T-helper 22 cell (primary cell): ENCODE results near the gene POLRMT.
"Not testable (repeated sequence)": the region's sequence is repeated elsewhere in the genome, so short reads cannot be mapped to it uniquely, and the experiment has no call there.

ENCODE experiments used
- DNase-seq: peaks from one replicate; pipeline ENCODE4 v3.0.0-alpha.2; 2020; ENCODE audit warnings: low read depth

Gene POLRMT

DNA sequence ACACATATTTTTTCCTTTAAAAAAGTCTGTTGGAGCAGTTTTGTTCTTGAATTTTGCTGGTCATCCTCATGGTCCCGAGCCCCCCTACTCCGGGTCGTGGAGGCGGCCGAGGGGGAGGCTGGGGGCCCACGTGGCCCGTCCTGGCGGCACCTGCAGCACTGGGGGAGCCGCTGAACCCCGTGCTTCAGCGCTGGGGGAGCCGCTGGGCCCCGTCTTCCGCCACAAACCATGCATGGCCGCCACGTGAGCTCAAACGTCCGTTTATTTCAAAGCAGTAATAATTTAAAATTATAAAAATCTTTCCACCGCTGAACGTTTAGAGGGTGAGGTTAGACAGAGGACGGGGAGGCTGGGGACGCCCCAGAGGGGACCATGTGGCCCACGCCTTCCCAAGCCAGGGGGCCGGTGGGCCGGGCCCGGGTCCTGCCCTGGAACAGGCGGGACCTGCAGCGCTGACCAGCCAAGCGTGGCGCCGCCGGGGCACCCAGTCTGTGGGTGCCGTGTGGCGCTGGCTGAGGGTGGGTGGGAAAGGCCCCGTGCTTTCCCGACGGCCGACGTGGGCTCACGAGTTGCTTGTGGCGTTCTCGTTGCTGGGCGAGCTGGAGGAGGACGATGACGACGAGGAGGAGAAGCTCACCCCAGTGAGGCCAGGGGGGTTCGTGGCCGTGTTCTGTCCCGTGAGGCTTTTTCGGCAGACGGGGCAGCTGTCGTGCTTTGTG lies 14.4 kb upstream of the POLRMT start:
- DNase-seq: no peak

DNA sequence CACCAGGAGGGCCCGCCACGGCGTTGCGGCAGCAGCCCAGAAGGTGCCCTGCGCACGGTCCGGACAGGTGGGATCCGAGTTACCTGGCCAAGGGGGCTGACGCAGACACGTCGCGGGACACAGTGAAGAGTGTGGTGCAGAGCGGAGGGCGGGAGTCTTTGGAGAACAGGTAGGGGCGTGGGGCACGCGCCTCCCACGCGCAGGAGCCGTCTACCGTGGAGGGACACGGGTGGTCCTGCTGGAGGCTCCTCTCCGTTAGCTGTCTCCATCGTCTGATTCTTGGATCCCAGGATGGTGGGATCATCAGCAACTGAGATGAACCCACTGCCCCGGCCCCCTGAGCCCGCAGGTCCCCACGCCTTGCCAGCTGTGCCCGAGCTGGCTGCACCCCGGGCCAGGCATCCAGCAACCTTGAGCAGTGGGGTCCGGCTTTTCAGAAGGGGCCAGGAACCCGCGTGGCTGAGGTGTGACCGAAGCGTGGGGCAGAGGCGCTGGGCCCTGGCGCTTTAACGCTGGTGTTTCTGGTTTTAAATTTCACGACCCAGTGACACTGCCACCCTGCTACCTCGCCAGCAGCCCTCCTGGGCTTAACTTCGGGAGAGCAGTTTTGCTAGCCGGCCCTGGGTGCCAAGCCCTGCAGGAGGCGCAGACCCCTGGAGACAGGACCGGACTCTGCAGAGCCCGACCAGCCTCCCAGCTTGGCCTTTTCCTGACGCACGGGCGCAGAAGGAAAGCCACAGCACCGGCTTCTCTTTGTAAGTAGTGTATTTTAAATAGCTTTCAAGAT lies 13.6 kb upstream of the POLRMT start:
- no peak for DNase-seq

DNA sequence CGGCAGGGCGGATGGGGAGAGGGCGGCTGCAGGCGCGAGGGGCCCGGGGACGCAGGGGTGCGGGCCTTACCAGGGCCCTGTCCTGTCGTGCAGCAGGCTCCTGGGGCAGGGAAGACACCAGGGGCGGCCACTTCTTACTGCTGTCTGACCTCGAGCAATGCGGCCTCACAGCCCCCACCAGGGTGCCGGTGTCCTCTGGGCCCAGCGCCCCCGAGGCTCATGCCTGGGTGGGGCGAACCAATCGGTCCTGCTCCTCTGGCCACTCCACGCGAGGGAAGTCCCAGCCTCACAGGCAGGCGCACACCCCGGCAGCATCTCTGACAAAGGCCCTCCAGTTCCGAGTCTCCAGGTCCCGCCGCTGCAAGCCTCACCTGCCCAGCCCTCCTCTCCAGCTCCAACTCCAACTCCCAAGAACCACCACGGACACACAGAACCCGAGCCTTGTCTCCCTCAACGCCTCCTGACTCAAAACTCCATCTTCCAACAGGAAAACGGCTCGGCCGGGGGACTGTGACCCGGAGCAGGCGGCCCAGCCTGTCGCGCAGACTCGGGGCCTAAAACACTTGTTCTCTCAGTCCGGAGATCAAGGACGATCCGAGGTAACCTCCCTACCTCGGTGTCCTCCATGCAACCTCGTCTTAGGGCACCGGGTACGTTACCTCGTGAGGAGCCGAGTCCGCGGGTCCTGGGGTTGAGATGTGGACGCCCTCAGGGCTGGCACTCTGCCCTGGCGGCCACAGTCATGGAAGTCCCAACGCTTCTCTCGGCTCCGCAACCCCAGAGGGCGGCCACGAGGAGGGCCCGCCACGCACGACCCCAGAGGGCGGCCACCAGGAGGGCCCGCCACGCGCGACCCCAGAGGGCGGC lies 12.8 kb upstream of the POLRMT start:
- DNase-seq: no peak

DNA sequence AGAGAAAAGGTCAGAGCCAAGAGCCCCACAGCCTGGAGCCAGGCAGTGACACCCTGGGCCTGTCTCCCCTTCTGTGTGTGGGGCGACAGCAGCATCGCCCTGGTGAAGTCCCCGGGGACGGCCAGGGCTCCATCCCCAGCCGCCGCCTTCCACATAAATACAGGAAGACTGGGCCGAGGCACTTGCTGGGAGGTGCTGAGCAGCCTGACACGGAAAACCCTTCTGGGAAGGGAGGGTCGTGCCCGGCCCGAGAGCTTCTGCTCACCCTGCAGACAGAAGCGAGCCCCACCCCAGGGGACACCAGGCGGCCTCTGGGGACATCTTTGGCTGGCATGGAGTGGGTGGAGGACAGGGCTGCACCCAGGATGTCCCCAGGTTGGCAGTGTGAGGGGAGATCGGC lies 11.5 kb upstream of the POLRMT start:
- no peak for DNase-seq

DNA sequence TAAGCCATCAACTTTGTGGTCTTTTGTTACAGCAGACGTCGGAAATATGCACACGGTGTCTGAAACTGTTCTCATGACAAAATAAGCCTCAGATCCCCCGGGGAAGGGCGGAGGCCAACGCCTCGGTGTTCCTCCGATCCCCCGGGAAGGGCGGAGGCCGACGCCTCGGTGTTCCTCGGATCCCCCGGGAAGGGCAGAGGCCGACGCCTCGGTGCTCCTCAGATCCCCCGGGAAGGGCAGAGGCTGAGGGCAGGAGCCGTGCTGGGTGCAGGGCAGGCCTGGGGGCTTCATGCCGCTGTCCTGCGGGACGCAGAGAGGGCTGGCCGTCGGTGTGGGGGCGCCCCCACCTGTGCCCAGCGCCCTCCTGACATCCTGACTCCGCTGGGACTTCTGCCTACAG lies 11.0 kb upstream of the POLRMT start:
- DNase-seq: no peak

DNA sequence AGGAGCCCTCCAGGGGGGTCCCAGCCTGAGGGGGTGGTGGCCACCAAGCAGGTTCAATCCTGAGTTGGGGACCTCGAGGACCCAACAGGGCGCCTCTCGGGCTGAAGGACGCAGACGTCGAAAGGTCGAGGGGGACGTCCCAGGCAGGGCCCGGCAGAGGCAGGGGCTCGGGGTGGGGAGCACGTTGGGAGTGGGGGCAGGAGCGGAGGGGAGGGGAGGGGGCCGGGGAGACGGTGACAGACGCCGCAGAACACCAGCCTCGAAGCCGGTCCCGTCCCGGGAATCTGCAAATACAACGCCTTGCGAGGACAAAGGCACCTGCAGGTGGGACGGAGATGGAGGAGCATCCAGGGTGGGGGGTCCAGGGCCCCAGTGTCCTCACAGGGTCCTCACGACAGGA lies 10.4 kb upstream of the POLRMT start:
- DNase-seq: no peak

DNA sequence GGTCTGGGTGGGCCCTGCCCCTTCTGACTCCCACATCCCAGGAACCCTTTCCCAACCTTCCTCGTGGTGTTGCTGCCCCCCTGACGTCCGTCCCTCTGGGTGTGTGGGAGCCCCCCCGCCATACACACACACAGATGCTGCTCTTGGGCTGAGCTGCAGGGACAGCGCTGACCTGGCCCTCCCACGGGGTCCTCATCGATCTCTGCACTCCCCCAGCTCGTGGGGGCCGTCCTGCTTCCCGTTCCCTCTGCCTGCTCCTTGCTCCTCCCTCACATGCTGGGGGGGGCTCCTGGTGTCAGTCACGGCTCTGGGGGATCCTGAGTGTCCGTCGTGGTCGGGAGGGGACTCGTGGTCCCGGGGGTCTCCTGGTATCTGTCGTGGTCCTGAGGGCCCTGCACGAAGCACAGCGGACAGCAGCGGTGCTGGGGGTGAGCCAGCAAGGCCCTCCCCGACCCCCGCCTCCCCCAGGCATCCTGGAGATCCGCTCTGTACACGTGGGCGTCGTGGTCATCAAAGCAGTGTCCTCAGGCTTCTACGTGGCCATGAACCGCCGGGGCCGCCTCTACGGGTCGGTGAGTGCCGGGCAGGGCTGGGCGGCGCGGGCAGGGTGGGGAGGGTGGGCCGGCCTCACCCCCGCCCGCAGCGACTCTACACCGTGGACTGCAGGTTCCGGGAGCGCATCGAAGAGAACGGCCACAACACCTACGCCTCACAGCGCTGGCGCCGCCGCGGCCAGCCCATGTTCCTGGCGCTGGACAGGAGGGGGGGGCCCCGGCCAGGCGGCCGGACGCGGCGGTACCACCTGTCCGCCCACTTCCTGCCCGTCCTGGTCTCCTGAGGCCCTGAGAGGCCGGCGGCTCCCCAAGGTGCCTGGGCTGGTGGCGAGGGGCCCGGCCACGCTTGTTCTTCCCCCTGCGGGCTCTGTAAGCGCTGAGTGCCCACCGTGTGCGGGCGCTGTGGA lies 9.7 kb upstream of the POLRMT start:
- no peak for DNase-seq

DNA sequence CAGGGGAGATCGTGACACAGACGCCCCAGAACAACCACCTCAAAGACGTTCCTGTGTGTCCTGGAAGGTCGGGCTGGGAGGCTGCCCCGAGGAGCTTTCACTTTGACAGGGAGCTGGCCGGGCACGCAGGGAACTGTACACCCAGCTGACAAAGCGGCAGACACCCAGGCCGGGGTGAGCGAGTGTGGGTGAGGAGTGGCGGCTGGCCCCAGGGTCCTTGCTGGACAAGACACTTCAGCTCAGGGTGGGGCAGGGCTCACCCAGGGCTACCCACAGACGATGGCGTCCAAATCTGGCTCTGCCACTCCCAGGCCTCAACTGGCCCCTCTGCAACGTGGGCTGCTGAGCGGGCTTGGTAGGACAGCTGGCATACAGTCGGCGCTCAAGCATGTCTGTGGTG lies 8.4 kb upstream of the POLRMT start:
- DNase-seq: no peak

DNA sequence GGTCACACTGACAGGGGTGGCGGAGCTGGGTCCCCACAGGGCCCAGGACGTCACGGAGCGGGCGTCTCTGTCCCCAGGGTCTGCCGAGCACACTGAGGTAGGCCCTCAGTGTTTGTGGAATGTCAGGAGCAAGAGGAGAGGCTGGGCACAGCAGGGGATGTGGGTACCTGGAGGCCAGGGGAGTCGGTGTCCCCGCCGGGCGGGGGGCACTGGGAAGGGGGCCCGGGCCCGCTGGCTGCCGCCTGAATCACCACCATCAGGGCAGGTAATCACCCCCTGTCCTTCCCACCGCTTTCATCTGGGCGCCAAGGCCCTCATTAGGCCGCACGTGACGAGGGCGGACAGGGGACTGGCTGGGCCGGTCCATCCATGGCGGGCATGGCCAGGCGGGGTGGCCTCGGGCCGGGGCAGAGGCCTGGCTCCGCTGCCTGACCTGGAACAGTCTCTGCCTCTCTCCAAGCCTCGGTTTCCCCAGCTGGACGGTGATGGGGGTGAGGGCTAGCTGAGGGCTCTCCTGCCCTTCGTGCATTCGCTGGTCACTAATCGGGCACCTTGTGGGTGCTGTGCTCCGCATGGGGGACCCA lies 7.4 kb upstream of the POLRMT start:
- no peak for DNase-seq

DNA sequence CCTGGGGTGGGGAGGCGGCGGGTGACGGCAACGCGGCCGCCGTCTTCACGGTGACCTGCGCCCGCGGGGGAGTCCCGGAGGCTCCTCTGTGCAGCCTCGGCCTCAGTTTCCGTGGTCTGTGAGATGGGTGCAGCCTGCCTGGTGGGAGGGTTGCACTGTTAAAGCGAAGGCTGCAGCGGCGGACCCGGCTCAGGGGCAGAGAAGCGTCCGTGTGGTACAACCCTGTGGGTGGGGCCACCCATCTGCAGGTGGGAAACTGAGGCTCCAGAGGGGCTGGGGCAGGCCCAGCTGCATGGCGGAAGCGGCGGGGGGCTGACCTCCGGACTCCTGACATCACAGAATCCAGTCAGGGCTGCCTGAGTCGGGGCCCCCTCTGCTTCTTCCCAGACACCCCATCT lies 6.8 kb upstream of the POLRMT start:
- no peak for DNase-seq

DNA sequence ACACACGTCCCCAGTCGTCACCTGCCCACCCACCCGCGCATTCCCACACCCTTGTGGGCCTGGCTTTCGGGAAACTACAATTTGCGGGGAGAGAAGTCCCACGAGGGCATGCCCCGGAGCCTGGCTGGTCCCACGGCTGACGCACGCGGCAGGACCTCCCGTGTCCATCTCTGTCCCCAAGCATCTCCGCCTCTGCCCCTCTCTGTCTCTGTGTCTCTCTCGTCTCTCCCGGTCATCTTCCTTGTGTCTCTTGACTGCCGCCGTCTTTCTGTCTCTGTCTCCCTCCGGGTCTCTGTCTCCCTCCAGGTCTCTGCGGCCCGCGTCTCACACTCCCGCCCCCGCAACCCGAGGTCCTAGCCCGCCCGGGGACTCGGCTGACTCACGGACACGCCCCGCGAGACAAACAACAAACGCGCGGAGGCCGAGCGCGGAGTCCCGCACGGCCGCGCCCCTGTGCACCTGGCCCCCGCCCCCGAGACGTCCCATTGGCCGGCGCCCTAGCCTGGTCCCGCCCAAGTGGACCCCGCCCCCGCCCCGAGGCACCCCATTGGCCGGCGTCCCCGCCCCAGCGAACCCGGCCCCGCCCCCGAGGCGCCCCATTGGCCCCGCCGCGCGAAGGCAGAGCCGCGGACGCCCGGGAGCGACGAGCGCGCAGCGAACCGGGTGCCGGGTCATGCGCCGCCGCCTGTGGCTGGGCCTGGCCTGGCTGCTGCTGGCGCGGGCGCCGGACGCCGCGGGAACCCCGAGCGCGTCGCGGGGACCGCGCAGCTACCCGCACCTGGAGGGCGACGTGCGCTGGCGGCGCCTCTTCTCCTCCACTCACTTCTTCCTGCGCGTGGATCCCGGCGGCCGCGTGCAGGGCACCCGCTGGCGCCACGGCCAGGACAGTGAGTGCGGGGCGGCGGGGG lies 6.2 kb upstream of the POLRMT start, which contains the start of gene FGF22:
Gene FGF22, plus strand, starts transcription at position 627 of the 908 bp plus-strand sequence. Its CDS starts 47 bp downstream, at position 674.
- peak; percentile 94 for DNase-seq

DNA sequence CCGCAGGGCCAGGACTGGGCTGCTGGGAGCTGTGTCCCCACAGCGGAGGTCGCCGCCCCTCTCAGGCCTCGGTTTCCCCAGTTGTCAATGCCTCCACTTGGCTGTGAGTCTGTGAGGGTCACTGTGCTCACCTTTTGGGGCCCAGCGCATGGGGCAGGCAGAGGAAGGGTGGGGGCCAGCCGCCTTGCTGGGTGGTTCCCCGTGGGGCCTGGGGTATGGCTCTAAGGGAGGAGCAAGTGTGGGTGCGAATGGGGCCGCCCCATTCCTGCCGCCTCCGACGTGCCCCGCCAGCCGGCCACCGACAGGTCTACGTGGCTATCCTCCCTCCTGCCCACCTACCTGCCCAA lies 5.5 kb upstream of the POLRMT start:
- no peak for DNase-seq

DNA sequence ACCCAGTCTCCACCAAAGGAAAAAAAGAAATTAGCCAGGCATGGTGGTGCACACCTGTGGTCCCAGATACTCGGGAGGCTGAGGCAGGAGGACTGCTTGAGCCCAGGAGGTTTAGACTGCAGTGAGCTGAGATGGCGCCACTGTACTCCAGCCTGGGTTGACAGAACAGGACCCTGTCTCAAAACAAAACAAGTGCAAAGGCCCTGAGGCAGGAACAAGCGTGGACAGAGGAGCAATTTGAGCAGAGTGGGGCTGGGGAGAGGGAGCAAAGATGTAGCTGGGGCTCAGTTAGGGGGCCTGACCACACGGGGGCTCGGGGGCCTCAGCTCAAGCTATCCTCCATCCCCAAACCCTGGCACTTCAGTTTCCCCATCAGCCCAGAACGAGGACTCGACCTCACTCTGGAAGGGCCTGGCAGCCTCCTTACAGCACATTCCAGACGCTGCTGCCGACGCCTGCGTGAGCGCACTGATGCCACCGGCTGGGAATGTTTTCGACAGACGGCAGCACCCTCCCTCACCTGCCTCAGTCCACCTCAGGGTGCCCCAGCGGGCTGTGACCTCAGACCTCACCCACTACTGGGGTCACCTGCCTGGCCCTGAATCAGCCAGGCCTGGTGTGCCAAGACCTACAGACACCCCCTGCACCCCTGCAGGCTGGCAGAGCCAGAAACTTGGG lies 1.8 kb upstream of the POLRMT start:
- no peak for DNase-seq

DNA sequence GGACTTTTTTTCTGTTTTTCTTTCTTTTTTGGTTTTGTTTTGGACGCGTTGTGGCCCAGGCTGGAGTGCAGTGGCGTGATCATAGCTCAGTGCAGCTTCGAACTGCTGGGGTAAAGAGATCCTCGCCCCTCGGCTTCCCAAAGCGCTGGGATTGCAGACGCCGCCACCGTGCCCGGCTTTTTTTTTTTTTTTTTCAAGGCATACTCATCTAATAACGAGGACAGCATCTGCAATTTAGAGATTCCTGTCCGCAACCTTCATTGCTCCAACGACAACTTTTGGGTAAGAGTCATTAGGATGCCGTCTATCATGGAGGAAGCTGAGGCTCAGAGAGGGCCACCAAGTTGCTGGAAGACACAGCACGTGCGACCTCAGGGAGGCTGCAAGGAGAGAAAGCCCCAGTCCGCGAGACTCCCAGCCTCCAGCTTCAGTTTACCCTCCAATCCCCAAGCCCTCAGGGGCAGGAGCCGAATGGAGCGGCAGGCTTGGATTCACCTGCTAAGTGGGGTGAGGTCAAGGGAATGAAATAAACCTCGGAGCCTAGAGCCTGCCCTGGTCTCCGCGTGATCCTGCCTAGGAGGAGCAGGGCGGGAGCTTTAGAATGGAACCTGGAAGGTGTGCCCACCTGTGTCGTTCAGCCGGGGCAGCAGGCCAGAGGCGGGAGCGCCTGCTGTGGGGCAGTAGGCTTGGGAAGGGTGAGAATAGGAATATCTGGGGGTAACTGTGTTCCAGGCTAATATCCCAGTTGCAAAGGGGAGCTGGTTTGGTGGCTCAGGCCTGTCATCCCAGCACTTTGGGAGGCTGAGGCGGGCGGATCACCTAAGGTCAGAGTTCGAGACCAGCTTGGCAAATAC lies 676 bp upstream of the POLRMT start:
- no peak for DNase-seq

DNA sequence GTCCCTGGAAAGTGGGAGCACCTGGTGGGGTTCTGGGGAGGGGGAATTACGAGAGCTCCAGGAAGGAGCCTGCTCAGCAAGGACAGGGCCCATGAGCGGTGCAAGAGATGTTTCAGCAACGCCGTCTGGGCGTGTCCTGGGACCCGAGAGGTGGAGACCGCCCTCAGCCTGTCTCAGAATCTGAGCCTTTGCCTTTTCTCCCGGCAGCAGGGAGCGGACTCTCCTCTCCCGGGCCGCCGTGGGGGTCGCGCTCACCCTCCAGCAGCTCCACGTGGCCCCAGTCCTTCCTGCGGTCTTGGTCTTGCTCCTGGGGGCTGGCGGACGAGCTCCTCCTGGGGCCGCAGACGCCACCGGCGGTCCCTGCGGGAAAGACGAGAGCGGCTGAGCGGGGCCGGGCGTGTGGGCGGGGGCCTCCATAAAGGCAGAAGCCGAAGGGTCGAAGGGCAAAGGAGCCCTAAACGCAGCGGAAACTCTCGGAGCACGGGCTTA lies 714 bp downstream of the POLRMT start:
- no peak for DNase-seq

DNA sequence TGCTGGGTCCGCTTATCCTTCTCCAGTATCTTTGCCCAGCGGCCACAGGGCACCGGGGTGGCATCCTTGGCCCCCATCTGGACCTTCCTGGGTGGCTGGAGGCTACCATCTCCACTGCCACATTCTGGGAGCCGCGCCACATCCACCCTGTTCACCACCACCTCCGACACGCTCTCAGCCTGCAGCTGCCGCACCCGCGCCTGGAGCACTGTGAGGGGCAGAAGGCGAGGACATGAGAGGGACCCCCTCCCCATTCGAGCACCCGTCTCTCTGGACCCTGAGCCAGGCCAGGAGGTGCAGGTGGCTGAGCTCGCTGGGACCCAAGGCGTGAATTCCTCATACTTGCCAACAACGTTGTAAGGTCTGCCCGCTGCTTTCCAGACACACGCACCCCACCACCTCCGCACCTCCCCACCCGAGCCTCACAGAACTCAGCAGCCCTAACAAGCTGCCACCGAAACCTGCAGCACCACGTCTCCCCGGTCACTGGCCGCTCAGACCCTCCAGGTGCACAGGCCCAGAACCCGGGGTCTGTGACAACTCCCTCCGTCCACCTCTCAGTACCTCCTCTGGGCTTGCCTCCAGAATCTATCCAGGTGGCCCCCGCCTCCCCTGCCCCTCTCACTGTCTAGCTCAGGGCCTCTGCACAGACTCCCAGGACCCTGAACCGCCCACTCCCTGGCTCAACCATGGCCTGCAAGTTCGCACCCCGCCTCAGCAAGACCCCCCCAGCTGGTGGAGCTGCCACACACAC lies 3.2 kb downstream of the POLRMT start:
- DNase-seq: no peak

DNA sequence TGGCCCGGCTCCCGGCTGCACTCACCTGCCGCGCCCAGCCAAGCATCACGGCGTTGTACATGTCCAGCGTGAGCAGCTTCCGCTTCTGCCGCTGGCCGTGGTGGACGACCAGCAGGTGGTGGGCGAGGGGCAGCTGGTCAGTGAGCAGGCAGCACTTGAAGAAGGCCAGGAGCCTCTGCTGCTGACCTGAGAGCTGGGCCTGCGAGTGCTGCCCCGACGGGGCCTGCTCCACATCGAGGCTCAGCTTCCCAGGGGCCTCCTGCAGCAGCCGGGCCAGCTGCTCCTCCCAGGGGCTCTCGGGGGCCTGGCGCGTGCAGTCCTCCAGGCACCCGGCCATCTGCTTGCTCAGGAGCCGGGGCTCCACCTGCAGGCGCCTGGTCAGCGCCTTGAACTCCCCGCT lies 3.8 kb downstream of the POLRMT start:
- DNase-seq: not testable (repeated sequence)

DNA sequence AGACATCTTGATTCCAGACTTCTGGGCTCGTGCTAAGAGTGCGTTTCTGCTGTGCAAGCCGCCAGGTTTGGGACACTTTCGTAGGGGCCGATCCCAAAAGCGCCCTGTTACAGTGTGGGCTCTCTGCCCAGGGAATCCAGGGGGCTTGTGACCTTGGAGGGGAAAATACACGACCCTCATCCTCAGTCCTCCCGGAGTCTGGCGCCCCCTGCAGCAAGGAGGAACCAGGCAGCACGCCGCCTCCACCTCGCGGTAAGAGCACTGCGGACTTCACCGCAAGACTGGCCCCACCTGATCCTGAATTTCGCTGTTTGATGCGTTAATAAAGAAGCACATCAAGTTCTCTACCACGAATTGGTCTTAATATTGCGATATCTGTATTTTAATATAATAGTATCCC lies 5.2 kb downstream of the POLRMT start:
- DNase-seq: no peak
